AG04450 (cell line): ENCODE results near the gene PDE4D. TPM values are rescaled to one million over a fixed set of nuclear protein-coding genes. Genes with fewer than 3 reads are reported as not detected.

Experiments used
- CTCF ChIA-PET: fragments of 300-600, 350-600 bp; formaldehyde crosslinking; extraction: SDS; loops from one replicate; lab custom pipeline; 2022; ENCODE audit warnings: antibody characterized with exemption, inconsistent platforms; lab: Charles Lee
- POLR2A ChIA-PET: fragments of 350-600 bp; formaldehyde crosslinking; extraction: SDS; loops from one replicate; lab custom pipeline; 2021; ENCODE audit warnings: antibody characterized with exemption, inconsistent platforms; lab: Yijun Ruan, JAX
- DNase-seq: peaks from one replicate; pipeline ENCODE4 v3.0.0-alpha.2; 2011; ENCODE audit warnings: low read depth, low spot score
- H3K27ac ChIP-seq: one replicate; pipeline ENCODE4 v1.5.1; 2012; ENCODE audit warnings: low read depth, low read length, control low read depth
- H3K27me3 ChIP-seq: one replicate; pipeline ENCODE4 v1.6.0; 2012; ENCODE audit warnings: low read length; ENCODE audit not compliant: control insufficient read depth, insufficient read depth
- H3K4me3 ChIP-seq: 2 replicates; pipeline ENCODE4 v1.5.1; 2011; ENCODE audit warnings: mild to moderate bottlenecking, low read depth, low read length, control low read depth
- H3K9me3 ChIP-seq: 2 replicates; pipeline ENCODE4 v1.5.1; 2012; ENCODE audit warnings: low read length; ENCODE audit not compliant: control insufficient read depth, insufficient read depth
- polyA plus RNA-seq: library from polyadenylated mRNA; depleted of rRNA; stranded (reverse); fragments of >200 nt; gene quantifications from 2 replicates; pipeline ENCODE4 v1.2.3, GENCODE V29; 2011
- TF ChIP-seq, protein P1 (sequence below): IDR thresholded peaks from 2 replicates; pipeline ENCODE4 v1.5.1; 2011; ENCODE audit warnings: low read depth, low read length, control low read depth, inconsistent platforms

The PDE4D gene
- polyA plus RNA-seq, 1 experiment: 12.0 TPM

DNA sequence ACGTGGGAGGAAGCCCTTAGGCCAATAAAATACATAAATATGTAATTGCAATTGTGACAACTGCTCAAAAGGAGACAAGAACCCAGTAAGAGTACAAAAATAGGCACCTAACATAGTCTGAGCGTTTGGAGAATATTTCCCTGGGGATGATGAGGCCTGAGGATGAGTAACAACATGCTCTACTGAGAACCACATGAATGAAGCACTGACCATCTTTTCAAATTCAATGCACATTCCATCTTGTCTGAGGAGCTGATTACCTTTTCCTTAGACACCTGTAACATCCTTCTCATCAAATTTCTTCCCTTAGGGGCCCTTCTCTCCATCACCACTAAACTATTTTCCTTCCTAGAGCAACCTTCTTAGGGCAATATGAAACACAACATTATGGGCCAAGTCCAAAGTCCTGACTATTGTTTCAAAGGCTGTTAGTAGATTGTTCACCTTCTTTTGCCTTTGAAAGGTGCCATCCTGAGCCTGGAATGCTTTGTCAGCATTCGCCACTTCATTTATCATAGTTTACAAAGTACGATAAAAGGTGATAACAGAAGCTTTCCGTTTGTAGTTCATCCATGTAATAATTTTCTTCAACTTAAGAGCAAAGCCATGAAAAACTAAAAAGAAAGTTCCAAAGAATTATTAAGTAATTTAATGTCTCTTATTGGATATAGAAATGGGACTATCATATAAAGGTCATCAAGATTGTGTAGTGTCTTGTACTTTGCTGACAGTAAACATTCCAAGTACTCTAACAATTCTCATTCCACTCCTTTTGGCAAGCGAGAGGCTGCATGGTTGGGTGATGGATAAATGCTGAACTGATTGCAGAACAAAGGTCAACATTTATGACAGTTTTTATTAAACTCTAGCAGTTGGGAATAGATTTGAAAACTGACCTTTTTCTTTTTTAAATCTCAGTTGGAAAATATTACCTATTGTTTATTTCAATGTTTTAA lies 471.3 kb downstream of the PDE4D start:
- Histone ChIP-seq H3K9me3 (no peaks in the 10 kb centered on the region), H3K27ac (no peak overlapping the region), H3K4me3 (no peak overlapping the region), H3K27me3 (no peaks in the 10 kb centered on the region)
- DNase-seq: no peak
- POLR2A ChIA-PET: no interaction called here
- TF ChIP-seq, protein P1, sequence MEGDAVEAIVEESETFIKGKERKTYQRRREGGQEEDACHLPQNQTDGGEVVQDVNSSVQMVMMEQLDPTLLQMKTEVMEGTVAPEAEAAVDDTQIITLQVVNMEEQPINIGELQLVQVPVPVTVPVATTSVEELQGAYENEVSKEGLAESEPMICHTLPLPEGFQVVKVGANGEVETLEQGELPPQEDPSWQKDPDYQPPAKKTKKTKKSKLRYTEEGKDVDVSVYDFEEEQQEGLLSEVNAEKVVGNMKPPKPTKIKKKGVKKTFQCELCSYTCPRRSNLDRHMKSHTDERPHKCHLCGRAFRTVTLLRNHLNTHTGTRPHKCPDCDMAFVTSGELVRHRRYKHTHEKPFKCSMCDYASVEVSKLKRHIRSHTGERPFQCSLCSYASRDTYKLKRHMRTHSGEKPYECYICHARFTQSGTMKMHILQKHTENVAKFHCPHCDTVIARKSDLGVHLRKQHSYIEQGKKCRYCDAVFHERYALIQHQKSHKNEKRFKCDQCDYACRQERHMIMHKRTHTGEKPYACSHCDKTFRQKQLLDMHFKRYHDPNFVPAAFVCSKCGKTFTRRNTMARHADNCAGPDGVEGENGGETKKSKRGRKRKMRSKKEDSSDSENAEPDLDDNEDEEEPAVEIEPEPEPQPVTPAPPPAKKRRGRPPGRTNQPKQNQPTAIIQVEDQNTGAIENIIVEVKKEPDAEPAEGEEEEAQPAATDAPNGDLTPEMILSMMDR: no peak
- CTCF ChIA-PET: no interaction called here

DNA sequence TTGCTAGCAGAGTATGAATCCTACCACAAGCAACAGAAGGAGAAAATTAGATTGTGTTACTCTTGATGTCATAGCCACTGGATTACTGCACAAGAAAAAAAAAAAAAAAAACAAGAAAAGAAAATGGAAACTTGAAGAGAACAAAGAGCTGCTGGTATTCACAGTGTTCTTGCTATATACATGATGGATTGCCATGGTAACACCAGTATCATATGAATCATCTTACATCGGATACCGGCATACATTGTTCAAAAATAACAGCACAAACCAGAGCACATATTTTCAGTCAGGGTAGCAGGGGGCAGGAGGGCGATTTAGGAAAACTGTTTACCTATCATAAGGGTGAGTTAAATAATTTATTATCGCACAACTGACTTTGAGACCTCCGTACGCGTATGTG lies 472.9 kb downstream of the PDE4D start:
- Histone ChIP-seq H3K27ac (no peak overlapping the region), H3K4me3 (no peak overlapping the region), H3K27me3 (no peaks in the 10 kb centered on the region), H3K9me3 (no peaks in the 10 kb centered on the region)
- DNase-seq: no peak
- TF ChIP-seq, protein P1: no peak
- CTCF ChIA-PET: no interaction called here
- POLR2A ChIA-PET: no interaction called here

DNA sequence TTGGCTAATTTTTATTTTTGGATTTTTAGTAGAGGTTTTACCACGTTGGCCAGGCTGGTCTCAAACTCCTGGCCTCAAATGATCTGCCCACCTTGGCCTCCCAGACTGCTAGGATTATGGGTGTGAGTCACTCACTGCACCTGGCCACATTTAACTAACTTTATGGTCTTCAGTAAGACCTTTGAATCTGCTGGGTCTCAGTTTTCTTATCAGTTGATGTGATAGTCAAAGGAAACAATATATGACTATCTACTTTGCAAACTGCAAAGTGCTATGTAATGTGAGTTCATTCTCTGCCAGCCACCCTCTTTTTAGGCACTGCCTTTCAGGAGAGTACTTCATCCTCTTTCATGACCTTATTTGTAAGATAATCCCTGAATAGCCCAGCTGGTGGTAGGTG lies 474.7 kb downstream of the PDE4D start:
- DNase-seq: no peak
- Histone ChIP-seq H3K4me3 (no peak overlapping the region), H3K27me3 (no peaks in the 10 kb centered on the region), H3K9me3 (no peaks in the 10 kb centered on the region), H3K27ac (no peak overlapping the region)
- POLR2A ChIA-PET: no interaction called here
- CTCF ChIA-PET: no interaction called here
- TF ChIP-seq, protein P1: no peak

GRCh38 chr5:59416451-59416850 lies 477.1 kb downstream of the PDE4D start:
- Histone ChIP-seq H3K27ac (no peak overlapping the region), H3K4me3 (no peak overlapping the region), H3K27me3 (no peaks in the 10 kb centered on the region), H3K9me3 (no peaks in the 10 kb centered on the region)
- ChIA-PET CTCF (interaction anchor here (1.2 kb wide), 1 partner anchor 36 kb away, joined by 3 read pairs; no protein-coding TSS in a partner anchor), POLR2A (no interaction called here)
- no peak for DNase-seq
- TF ChIP-seq, protein P1: no peak

DNA sequence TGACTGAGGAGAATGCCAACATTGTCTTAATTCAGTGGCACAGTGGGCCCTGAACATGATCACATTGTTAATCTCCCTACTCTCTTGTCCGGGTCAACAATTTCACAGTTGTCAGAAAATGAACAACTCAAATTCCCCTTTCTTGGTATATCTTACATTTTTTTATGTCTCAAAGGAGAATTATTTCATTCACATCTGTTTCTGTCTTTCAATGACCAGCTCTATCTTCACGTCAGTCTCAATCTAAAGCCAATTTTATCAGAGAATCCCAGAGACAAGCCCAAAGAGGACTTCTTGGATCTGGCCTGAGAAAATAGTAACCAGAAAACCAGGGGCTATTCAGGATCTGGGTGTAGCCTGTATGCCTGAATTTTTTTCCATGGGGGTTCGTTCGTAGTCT lies 477.5 kb downstream of the PDE4D start:
- TF ChIP-seq, protein P1: no peak
- Histone ChIP-seq H3K27ac (no peak overlapping the region), H3K4me3 (no peak overlapping the region), H3K9me3 (no peaks in the 10 kb centered on the region), H3K27me3 (no peaks in the 10 kb centered on the region)
- POLR2A ChIA-PET: no interaction called here
- no peak for DNase-seq
- CTCF ChIA-PET: interaction anchor here (1.2 kb wide), 1 partner anchor 35 kb away, joined by 3 read pairs; no protein-coding TSS in a partner anchor
